Peyer's patch (tissue), 4 donors: ENCODE data around the gene CYB5B.

Experiments used
- POLR2A ChIP-seq, 2 donors: fragments of 450-650 bp; IDR thresholded peaks; one replicate each; pipeline ENCODE4 v1.5.1; 2017; ENCODE audit warnings: antibody characterized with exemption in 2 of 2, mild to moderate bottlenecking in 2 of 2, moderate library complexity in 2 of 2
- TF ChIP-seq, protein P1 (sequence below), 6 experiments: fragments of 450-650 bp in 4 of 6; fragments of 200-600 bp in 2 of 6; sonication (generic) in 1 of 6; IDR thresholded peaks; one replicate each; pipeline ENCODE4 v1.5.1; 2017 to 2019; ENCODE audit warnings: antibody characterized with exemption in 6 of 6, mild to moderate bottlenecking in 3 of 6, moderate library complexity in 1 of 6

GRCh38 chr16:69436896-69437295 is 12.5 kb downstream of the CYB5B start:
- no peak for TF ChIP-seq POLR2A (IDR thresholded peaks at IDR 0.05)
- TF ChIP-seq, protein P1, sequence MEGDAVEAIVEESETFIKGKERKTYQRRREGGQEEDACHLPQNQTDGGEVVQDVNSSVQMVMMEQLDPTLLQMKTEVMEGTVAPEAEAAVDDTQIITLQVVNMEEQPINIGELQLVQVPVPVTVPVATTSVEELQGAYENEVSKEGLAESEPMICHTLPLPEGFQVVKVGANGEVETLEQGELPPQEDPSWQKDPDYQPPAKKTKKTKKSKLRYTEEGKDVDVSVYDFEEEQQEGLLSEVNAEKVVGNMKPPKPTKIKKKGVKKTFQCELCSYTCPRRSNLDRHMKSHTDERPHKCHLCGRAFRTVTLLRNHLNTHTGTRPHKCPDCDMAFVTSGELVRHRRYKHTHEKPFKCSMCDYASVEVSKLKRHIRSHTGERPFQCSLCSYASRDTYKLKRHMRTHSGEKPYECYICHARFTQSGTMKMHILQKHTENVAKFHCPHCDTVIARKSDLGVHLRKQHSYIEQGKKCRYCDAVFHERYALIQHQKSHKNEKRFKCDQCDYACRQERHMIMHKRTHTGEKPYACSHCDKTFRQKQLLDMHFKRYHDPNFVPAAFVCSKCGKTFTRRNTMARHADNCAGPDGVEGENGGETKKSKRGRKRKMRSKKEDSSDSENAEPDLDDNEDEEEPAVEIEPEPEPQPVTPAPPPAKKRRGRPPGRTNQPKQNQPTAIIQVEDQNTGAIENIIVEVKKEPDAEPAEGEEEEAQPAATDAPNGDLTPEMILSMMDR (IDR thresholded peaks at IDR 0.05), result no peak
